ENCODE measurements around the gene KITLG. TPM values are rescaled to one million over a fixed set of nuclear protein-coding genes. Genes with fewer than 3 reads are reported as not detected.
"Not testable (repeated sequence)": the region's sequence is repeated elsewhere in the genome, so short reads cannot be mapped to it uniquely, and the experiment has no call there.

KITLG gene
- total RNA-seq, 1 donor from 2014 or later, result 34.1 TPM

DNA sequence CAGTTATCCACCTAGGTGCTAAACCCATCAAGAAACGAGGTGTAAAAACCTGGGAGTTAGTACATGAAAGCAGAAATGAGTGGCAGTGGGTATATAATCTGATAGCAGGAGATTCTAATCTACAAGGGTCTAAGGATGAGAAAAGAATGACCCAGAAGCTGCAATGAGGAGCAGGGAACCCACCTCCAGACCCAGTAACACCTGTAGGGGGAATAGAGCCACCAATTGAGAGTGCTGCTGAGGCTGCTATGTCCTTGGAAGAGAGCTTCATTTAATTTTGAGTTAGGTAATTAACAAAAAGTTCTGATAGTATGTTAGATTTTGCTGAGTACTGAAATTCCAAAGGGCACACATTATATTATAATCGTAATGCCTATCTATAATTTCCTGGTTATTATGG lies 89.8 kb downstream of the KITLG start:
- no peak for DNase-seq

DNA sequence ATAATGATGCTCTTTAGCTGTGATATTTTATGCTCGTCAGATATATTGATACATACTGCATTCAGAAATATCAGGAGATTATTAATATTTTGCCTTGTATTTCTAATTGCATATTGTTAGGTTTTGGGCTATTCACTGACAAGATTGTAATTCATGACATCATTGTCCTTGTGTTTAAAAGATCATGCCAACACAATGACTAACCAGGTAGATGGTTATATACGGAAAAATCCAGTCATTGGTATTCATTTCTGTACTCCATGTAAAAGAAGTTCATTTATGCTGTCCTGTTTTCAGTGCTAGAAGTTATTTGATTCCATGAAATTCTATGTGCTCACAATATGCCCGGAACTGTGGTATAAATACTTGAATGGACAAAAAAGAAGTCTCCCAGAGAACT lies 107.5 kb downstream of the KITLG start:
- DNase-seq, result no peak

DNA sequence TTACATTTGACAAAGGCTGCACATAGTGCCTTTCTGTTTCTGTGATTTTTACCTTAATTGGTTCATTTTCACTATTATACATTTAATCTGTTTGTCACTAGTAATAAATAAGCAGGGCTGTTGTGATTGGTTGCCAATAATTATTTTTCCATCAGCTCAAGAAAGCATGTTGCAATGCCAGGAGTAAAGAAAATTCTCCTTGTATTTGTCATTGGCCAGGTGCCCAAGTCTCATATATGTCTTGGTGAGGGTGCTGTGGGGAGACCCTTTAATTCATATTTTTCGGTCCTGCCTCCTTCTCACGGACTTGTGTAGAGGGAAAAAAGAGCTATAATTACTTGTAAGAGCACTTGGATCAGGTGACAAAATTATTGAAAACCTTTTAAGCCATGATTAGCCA lies 108.0 kb downstream of the KITLG start:
- DNase-seq, result no peak

DNA sequence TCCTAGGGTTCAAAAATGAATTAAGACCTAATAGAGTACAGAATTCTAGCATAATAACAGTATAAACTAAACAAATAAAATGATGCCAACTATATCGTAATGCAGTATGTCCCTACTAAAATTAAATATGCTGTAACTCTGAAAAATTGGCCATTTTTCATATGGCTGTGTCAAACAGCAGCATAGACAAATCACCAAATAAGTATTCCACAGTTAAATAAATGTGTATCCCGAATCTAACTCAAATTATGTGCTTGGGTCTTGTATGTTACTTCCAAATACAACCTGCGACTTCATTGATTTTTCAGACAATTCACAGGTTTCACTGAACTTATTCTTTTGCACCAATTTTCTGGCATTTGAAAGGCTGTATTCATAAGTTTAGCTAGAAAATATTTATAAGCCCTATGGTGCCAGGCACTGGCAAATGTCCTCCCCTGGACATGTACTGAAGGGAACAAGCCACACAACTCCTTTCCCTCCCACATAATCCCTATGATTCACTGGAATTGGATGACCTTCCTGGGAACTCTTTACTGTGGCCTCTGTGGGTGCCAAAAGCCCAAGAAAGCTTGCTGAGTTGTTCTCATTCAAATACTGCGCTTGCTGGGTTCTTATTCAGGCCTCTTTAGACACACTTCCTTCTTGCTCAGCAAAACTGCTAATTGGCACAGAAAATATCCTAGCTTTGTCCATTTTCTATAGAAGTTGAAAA lies 108.8 kb downstream of the KITLG start:
- DNase-seq, result no peak

DNA sequence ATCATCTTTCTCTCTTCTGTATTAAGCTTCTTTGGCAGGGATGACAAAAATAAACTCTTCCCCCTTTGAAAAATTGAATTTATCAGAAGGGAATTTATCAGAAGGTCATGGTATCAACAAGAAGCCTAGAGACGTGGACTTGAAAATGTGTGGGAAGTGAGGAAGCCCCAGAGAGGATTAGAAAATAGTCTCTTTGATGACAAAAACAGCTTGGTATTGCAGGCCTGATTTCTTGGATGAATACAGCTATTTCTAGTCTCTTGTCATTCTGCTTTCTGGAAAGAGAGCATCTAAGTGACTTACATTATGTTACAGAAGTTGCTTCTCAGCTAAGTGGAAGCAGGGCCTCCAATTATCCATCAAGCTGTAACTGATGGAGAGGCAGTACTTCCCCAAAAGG lies 111.1 kb downstream of the KITLG start:
- peak; percentile 44 for DNase-seq

DNA sequence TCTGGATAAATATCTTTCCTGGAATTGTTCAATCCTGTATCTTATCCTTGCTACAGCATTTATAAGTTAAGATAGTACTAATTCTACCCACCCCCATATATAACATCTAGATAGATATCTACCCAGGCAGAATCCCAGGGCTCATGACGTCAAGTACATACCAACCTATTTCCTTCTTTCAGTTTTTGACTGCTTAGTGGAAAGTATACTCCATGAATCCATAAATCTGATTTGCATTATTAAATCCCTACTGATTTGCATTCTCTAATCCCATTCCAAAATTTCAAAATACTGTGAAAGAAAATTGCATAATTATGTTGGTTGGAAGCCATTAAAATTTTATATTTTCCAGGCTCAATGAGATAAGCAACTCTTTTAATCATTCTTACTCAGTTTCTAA lies 111.7 kb downstream of the KITLG start:
- DNase-seq, result peak; percentile 75

DNA sequence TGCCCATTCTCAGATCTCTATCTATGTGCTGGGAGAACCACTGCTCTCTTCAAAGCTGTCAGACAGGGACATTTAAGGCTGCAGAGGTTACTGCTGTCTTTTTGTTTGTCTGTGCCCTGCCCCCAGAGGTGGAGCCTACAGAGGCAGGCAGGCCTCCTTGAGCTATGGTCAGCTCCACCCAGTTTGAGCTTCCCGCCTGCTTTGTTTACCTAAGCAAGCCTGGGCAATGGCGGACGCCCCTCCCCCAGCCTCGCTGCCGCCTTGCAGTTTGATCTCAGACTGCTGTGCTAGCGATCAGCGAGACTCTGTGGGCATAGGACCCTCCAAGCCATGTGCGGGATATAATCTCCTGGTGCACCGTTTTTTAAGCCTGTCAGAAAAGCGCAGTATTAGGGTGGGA lies 113.6 kb downstream of the KITLG start:
- DNase-seq, result not testable (repeated sequence)

DNA sequence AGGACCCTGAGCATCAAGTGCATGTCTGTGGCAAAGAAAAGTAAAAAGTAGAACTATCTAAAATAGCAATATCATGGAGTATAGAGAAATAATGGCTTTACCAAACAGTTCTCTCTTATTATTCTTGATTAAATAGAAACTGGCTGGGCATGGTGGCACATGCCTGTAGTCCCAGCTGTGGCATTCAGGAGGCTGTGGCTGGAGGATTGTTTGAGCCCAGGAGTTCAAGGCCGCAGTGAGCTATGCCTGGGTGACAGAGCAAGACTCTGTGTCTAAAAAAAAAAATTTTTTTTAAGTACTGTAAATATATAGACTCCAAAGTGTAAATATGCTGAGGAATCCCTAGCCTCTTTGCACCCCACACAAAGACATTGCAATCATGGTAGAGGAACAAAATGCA lies 121.9 kb downstream of the KITLG start:
- DNase-seq, result no peak

DNA sequence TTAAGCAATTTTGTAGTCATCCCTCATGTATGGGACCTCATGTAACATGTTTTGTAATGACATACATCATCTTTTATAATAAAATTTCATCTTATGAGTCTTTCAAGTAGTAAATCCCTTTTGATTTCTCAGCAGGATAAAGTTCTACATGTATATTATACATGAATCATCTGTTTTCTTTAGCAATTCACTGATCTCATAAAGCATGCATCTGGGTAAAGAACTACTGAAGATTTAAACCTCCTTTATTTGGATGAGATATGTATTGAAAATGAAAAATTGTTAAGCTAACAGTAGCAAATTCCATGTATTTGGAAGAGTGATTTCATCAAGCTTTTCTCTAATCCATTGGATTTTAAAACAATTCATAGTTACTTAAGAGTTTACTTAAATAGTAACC lies 126.9 kb downstream of the KITLG start:
- DNase-seq, result no peak

DNA sequence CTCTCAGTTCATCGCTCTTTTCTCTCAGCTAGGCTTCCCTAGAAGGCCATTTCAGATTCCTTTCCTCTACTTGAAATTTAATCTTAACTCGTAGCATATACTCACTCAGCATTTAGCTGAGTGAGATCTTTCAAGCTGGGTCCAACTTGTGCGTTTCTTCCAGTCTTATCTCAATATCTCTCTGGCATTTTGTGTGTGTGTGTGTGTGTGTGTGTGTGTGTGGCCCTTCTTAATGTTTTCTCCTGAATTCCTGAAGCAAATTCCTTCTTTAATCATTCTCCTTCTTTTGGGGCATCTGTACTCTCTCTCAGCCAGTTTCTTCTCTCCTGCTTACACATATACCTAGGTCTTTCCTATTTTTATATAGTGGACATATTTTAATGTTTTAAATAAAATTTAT lies 129.1 kb downstream of the KITLG start:
- no peak for DNase-seq

DNA sequence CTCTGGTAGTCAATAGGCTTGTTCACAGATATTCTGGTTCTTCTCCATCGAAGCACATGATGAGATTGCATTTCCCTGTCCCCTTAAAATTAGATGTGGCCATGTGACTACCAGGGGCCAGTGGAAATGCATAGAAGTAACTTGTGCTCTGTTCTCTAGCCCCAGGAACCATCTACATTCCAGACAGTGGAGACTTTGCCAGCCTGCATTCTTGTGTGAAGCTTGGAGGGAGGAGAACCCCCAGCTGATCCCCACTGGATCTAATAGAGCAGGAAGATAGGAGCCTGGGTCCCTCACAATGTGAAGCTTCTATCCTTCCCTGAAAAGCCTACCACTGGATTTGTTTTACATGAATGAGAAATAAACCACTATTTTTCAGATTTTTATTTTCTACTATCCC lies 130.1 kb downstream of the KITLG start:
- DNase-seq, result no peak

DNA sequence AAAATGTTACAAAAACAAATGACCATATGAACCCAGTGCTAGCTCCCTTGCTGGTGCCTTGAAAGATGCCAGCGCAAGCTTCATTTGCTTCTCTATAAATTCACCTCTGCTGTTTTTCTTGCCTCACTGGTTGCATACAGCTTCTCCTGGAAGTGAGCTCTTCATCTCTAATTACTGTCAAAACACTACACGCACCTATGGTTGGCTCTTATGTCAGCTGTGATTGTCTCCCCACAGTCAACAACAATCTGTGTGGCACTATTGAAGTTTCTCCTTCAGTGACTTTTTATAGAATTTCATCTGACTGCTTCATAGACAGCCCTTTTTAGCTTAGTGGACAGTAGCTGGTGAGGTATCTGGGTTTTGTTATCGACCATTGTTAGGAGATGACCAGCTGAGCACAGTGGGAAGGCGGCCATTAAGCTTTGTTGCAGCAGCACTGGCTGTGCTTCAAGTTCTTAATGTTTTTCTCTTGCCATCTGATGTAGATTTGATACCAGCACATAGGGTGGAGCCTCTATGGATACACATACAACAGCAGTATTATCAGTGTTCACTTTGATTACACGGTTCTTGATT lies 131.8 kb downstream of the KITLG start:
- DNase-seq, result no peak

DNA sequence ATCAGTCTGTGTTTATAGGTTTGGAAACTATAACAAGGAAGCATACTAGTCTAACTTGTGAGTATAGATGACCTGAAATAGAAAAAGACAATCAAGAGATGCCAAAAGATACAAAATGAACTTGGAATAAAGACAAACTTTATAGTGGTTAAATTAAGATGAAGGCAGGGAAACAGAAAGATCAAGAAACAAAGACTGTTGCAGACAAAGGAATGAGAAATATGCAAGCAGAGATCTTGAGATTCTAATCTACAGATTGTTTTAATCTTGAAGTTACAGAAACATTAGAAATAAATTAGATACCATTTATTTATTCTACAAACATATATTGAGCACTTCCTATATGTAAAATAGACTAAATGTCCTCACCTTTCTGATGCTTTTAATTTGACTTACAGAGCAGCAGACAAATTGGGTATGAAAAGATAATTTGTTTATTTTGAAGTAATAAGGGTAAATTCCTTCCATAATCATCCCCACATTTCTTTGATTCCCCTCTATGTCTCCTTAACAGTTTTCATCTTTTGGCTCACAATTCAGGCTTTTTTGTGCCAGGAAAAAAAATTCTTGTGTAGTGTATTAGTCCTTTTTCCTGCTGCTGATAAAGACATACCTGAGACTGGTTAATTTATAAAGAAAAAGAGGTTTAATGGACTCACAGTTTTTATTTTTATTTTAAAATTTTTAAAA lies 134.4 kb downstream of the KITLG start:
- DNase-seq, result no peak

DNA sequence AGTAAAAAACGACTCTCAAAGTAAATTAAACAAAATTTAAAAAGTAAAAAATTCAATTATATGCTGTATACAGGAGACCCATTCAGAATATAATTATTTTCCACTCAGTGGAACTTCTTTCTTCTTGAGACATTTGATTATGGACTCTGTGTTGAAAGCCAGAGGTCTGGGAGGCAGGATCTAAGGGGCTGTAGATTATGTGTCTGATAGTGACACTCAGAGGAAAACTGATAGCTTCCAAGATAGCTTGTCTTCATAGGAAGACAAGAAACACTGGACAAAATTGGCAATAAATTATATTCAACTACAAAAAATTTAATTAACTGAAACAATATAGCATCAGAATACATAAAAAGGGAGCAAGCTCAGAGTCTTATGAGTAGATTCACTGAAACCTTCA lies 135.8 kb downstream of the KITLG start:
- no peak for DNase-seq

Small RNA genes lying within 50 kb of the gene (small RNA-seq; reads per million reads assigned to genes)
- 0.21 reads per million for gene RNU1-117P (ENCODE audit: low replicate concordance)
